Activated CD4-positive, alpha-beta T cell treated with anti-CD3 and anti-CD28 coated beads, Interleukin-2, amount 50 U/mL, for 16 hours (primary cell): Measurements from ENCODE around the gene LTBP3.
"Not testable (repeated sequence)": the region's sequence is repeated elsewhere in the genome, so short reads cannot be mapped to it uniquely, and the experiment has no call there.

Source experiments
- DNase-seq: peaks from one replicate; pipeline ENCODE4 v3.0.0-alpha.2; 2020

The LTBP3 gene

DNA sequence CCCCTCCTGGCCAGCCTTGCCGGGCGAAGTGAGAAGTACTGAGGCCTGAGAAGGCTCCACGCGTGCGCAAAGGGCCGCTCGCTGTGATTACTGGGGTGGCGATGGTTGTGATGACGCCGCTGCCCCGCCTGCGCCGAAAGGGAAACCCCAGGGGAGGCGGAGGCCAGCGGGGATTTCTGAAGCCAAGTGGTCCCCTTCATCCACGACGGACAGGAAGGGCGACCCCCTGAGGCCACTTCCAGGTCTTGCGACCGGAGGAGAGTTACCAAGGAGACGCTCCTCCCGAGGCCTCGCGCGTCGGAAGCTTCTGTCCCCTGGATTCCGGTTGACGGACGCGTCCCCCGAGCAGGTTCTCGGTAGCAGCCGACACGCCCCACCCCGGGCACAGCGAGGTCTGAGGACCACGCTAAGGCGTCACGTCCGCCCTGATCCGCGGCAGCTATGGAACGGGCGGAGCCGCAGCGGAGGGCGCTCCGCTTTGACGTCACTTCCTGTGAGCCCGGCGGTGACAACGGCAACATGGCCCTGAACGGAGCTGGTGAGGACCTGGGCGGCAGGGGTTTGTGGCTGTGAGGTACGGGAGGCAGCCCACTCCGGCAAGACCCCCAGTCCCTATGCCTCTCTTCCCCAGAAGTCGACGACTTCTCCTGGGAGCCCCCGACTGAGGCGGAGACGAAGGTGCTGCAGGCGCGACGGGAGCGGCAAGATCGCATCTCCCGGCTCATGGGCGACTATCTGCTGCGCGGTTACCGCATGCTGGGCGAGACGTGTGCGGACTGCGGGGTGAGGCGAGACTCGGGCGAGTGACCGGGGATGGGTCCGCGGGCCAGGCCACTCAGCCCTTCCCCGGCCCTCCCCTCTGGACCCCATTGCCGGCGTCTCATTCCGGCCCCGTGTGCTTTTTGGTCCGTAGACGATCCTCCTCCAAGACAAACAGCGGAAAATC, 12.1 kb upstream of the LTBP3 start, which contains the start of gene ZNRD2:
TSS of gene ZNRD2 (plus strand) at position 505 of the 946 bp plus-strand sequence. CDS start at position 520, 15 bp downstream.
- DNase-seq: peak; percentile 99

DNA sequence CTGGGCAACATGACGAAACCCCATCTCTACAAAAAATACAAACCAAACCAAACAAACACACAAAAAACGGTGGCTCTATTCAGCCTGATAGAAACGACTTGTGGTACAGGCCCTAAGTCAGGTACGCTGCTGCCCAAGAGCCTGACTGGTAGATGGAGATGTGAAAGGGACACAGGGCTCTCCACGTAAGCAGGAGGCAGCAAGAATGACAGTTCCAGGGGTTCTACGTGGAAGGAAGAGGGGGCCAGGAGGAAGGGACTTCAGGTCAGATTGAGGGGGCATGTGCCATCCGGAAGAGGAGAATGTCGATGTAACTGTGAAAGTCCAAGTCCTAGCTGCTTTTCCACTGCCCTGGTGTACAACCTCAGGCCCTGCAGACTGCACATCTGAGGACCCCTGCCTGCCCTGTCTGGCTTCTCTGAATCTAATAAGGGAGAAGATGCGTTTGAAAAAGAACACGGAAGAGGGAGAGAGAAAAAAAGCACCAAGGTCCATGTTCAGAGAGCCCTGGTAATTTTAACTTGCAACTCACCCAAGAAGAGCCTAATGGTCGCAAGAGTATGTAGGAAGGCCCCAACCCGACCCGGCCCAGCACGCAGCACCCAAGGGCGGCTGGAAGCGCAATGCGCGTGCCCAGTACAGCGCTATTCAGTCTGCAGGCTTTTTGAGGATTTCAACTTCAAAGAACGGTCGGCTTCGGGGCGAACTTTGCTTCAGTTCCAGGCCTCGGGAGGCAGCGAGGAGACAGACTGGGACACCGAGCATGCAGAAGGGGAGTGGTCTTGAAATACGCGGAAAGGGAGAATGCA, 11.2 kb upstream of the LTBP3 start:
- DNase-seq: no peak

DNA sequence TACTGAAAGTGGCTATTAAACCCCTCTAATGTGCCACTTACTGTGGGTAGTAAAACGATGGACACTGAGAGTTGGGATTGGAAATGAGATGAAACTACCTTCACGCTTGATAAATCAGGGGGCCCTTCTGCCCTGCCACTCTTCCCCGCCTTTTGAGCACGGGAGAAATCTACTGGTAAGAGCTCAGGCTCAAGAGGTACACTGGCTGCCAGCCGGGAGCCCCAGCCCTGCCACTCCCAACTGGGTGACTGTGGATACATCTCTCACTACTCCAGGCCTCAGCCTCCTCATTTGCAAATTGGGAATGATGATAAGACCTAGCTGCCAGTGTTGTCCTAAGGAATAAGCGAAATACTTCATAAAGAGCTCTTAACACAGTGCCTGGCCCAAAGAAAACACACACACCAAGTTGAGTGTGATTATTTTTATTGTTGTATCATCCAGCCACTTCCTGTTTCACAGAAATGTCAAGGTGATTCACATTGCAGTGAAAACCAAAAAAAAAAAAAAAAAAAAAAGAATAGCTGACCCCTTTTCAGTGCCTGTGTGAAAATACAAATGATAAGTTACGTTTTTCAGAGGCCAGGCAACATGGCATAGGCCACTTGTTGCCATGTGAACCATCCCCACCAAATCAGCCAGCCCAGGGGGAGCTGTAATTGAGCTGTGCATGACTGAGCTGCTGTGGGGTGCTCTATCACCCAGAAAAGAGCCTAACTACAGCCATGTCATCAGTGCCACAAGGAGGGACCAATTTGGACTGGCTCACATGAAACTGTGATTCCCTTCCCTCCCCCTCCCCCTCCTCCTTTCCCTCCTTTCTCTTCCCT, 7.7 kb upstream of the LTBP3 start:
- no peak for DNase-seq

DNA sequence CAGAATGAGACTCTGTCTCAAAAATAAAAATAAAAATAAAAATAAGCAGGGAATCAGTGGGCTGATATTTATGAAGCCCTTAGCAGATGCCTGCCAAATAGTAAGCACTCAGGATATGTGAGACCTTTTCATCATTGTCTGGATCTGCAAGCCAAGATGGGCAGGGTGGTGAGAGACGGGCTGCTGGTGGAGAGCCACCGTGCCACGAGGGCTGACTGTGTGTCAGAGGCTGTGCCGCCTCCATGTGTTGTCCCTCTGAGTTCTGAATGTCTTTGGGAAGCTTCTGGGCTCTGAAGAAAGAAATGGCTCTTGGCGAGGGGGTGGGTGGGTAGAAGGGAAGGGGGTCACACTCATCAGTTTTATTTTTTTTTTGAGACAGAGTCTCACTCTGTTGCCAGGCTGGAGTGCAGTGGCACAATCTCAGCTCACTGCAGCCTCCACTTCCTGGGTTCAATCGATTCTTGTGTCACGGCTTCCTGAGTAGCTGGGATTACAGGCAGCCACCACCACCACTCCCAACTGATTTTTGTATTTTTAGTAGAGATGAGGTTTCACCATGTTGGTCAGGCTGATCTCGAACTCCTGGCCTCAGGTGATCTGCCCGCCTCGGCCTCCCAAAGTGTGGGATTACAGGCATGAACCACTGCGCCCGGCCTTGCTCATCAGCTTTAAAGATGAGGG, 6.9 kb upstream of the LTBP3 start:
- not testable (repeated sequence) for DNase-seq

DNA sequence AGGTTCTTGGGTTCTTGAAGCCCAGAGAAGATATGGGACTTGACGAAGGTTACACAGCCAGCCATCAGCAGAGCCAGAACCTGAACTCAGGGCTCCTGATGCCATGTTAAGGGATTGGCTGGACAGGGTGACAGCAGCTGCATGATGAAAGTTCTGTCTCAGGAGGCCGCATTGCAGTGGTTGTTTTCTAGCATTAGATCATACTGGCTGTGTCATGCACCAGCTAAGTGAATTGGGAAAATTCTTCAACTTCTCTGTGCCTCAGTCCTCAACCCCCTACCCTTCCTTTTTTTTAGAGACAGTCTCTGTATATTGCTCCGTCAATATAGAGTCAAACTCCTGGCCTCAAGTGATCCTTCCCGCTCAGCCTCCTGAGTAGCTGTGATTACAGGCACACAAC, 5.4 kb upstream of the LTBP3 start:
- no peak for DNase-seq

DNA sequence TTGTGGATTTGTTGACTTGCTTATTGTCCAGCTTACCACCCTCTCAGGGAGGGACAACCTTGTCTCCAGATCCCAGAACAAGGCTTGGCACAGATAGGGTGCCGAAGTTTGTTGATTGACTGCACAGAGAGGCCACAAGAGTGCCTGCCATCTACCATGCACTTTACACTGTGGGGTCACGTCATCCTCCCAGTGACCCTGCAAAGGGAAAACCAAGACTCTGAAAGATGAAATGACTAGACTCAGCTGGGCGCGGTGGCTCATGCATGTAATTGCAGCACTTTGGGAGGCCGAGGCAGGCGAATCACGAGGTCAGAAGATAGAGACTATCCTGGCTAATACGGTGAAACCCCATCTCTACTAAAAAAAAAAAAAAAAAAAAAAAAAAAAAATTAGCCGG, 4.6 kb upstream of the LTBP3 start:
- no peak for DNase-seq

DNA sequence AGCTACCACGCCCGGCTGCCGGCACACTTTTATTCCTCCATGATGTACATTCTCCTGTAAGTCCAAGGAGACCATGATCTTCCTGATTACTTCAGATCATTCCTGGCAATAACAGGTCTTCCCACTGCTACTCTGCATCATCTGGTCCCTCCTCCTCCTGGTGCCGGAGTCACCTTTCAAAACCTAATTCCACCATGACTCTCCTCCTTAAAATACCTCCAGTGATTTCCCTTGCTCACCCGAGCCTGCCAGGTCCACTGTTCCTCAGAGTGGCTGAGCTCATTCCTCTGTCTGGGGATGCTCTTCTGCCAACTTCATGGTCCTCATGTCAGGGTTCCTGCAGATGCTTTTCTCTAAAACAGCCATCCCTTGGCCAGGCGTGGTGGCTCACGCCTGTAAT, 3.9 kb upstream of the LTBP3 start:
- no peak for DNase-seq

DNA sequence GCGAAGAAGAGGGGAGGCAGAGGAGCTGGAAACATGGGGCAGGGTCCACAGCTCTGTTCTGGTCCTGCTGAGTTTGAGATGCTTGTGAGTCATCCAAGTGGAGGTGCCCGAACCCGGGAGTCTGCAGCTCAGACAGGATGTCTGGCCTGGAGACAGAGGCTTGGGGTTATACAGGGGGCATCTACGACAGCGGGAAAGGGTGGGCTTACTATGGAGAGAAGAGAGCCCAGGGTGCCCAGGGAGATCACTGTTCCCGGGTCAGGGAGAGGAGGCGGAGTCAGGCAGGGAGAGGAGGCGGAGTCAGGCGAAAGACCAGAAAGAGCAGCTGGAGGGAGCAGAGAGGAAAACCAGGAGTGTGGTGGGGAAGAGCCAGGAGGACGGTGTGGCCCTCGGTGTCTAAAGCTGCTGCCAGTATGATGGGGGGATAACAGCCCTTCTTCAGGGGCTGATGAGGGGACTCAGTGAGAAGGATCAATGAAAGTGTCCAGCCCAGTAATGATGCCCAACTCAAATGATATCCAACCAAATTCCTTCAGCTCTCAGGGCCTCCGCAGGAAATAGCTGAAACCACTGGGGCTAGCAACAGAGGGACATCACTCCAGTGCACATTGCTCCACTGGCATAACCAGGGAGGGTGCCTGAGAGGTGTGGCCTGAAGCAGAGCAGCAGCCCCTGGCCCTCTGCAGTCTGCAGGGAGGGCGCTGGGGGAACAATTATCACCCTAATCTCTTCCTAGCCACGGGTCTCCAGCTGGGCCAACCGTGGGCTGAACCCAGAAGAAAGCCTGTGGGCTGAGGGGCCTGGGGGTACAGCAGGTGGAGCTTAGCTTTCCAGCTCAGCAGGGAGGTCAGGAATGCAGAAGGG, 2.6 kb upstream of the LTBP3 start:
- no peak for DNase-seq

DNA sequence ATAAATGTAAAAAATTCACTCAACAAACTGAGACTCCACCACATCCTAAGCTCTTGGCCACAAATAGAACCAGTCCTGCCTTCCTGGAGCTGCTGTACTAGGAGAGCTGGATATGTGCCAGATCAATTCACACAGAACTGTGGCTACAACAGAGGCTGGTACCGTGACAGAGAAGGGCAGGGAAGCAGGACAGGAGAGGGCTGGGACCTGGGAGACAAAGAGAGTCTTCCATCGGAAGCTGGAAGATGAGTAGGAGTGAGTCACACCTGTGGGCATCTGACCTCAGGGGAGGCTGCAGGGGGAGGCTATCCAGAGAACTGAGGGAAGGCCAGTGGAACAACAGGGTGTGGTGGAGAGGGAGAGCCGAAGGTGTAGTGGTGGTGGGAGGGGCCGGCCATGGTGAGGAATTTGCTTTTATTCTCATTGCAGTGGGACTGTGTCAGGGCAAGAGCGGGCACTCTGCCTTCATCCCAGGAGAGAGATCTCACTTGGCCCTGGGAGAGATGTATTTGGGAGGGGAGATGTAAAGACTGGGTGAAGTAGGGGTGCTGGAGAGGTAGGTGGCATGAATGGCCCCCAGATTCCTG, 1.9 kb upstream of the LTBP3 start:
- no peak for DNase-seq

DNA sequence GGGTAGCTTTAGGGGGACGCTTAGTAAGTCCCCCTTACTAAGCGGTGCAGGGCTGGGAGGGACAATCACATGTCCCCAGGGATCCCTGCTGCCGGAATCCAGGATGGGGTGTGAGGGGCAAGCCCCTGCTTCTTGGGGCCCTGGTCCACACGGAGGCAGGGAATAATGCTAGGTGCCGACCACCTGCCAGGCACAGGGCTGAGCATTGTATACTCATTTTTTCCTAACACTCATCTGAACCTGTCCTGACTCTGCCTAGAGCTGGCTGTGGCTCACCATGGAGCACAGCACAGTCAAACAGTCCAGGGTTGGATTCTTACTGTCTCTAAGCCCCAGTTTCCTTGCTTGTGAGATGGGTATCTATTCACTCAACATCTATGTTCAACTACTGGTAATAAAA, 1.4 kb upstream of the LTBP3 start:
- no peak for DNase-seq

DNA sequence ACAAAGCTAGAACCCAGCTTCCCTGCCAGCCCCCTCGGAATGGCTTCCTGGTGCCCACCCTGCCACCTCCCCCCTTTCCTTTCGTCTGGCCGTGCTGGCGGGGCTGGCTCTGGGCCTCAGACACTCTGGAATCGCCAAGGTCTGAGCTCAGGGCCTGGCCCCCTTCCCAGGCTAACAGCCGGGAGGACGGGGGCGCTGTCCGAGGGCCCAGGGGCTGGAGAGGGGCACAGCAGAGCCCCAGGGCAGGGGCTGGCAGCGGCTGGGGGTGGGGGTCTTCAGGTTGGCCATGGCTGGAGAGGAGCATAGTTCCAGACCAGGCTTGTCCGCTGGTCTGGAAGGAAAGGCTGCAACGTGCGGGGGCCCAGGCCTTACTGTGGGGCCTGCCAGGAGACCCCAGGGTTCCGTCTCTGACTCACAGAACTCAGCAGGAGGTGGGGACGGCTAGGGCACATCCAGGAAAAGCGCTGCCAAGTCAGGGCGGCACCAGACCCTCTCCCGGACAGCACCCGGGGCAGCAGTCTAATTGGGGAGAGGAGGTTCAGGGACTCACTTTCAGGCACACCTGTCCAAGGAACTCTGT, 861 bp upstream of the LTBP3 start:
- DNase-seq: no peak

DNA sequence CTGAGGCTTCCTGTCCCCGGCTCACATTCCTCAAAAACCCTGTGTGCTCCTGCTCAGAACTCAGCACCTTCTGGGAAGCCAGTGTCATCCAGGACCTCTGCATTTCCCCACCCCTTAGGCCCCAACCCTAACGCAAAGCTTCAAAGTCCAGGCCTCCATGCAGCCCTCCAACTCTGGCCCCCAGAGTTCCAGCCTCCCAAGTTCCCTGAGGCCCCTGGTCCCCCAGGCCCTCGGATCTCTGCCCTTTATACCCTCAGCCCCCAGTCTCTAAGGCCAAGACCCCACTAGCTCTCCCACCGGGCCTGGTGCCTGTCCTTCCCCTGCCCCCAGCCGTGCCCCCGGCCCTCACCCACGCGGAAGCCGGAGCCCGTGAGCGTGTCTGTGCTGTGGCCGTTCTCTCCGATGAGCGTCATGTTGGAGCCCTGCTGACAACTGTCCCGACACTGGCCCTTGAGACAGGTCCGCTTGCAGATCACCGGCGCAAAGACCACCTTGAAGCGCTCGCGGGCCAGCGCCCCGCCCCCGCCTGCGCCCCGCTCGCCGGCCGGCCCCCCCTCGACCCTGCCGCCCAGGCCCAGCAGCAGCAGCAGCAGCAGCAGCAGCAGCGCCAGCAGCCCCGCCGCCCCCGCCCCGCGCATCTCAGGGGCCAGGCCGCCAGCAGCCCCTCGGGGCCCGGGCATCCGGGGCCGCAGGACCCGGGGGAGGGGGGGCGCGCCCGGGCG, 718 bp downstream of the LTBP3 start:
- no peak for DNase-seq

DNA sequence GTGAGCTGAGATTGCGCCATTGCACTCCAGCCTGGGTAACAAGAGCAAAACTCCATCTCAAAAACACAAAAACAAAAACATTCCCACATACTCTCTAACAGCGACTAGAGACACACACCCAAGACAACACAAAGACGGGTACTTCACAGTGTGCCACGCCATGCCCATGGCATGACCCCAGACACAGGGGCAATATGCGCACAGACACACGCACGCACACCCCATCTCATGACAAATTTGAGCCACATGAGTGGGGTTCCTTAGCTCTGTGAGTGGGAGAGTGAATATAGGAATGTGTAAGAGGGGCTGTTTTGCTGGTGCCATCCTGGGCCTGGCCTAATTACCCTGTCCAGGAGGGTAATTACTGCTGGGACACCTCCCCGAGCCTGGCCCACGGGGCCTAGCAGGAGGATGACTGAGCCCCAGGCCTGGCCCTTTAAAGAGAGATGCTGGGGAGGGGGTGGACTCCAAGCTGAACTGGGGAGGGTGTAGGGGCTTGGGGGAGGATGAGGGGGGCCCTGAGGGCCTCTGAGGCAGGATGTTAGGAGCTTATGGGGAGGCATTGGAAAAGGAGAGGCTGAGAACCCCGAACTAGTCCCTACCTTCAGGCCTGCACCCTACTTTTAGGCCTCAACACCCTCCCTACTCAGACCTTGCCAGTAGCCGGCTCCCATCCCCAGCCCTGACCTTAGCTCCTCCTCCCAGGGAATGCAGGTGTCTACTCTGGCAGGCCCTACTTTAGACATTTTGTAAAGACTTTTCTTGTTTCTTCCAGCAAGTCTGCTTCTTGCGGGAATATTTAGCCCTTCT, 1.5 kb downstream of the LTBP3 start:
- DNase-seq: no peak

DNA sequence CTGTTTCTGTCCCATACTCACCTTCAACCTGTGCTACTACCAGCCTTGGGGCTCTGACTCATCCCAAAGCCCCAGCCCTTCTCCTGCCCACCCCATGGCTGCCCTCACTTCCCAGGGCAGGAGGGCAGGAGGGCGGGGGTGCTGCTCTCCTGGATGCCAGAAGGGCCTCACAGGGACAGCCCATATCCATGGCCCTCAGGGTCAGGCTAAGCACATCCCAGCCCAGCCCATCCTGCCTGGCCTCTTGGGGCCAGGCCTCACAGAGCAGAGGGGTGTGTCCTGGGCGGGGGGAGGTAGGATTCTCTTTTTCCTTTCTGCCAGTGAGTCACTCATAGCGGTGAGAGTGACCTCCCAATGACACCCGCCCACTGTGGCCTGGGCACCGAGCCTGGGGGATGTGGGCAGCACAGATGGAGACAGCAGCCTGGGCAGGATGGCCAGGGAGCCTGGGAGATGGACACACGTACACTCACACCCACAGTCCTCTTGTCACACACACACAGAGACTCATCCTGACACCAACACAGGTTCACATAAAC, 2.4 kb downstream of the LTBP3 start:
- DNase-seq: no peak

DNA sequence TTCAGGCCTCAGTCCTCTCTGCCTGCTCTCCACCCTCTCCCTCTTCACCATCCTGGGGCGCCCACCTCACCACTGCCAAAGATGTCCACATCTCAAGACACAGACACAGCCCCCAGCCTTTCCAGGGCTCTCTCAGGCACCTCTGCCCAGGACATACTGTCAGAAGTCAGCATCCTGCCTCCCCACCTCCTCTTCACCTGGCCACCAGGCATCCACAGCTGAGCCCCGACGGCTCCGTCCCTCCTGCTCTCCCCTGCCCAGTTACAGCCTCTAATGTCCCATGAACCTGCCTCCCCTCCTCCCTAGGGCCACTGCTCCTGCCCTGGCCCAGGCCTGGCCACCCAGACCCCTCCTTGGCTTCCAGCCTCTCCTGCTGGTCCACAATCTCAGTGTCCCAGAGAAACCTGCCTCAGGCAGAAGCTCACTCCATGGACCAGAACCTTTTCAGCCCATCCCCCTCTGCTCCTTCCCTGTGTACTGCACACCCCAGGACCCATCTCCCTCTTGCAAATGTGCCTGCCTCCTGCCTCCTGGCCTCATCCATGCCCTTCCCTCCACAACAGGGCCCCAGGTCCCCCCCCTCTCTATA, 3.2 kb downstream of the LTBP3 start:
- no peak for DNase-seq

DNA sequence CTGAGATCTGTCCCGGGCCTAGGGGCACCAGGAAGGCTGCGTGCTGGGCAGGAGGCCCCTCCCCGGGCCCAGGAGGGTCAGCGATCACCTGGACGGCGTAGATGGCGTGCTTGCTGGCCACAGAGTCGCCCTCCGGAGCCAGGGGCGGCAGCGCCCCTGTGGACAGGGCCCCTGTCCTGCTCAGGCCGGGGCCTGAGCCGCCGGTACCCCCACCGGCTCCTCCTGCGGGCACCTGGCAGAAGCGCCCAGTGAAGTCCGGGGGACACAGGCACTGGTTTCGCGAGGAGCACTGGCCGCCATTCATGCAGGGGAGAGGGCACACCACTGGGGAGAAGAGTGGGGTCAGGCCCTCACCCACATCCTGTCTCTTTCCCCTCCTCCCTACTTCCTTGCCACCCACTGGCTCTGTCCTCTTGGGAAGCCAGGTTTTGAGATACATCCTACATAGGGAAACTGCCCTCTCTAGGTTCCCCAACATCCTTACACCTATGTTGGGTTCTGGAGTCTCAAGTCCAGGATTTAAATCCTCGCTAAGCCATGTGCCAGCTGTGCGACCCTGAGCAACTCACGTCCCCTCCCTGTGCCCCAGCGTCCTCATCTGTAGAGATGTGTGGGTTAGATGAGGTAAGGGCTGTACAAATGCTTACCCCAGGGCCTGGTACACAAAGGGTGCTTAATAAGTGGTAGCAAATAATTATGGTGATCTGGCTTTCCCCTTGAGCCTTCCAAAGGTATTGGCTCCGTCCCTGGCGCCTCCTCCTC, 3.9 kb downstream of the LTBP3 start:
- DNase-seq: no peak

DNA sequence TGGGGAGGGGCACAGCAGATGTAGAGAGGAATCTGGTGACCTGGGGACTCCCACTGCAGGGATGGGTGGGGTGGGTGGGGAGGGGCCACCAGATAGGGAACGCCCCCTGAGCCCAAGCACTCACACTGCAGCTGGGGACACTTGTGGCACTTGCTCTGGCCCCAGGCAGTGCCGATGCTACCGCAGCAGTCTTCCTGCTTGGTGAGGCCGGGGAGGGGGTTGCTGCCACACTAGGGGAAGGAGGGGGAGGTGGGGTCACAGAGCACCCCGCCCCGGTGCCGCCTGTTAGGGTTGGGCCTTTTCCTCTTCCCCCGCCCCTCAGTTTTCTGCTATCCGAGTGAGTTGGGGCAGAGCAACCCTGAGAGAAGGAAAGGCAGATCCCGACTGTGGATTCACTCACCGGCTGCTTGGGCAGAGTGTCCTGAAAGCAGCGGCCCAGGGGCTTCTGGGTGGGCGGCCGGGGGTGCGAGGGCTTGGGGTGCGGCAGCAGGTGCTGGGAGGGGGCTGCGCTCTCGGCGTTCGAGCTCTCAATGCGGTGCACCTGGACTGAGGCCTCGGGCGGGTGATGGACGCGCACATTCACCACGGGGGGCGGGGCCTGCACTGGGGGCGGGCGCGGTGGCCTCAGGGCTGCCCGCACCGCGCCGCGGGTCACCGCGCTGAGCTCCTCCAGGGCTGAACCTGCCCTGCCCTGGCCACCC, 4.7 kb downstream of the LTBP3 start:
- peak; percentile 74 for DNase-seq
